HG03175 (cell line): ENCODE results near the gene ECI1.

Source experiments
- ATAC-seq: cut with Tn5 transposase; IDR thresholded peaks from one replicate; pipeline ENCODE4 v1.9.1; 2021; ENCODE audit warnings: mild to moderate bottlenecking, moderate library complexity; ENCODE audit not compliant: unreplicated experiment

The ECI1 gene

DNA sequence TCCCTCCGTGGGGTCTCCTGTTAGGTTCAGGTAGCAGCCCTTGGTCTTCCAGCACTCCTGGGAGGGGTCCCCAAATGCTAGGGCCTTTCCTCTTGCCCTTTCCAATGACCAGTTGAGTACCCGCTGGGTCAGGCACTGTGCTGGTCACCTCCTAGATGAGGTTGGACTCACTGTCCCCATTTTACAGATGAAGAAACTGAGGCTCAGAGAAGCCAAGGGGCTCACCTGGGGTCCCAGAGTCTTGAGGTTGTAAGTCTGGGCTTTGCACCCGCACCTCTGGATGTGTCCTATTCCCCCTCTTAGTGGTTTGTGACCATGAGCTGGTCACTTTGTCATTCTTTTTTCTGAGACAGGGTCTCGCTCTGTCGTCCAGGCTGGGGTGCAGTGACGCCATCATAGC, 53.6 kb downstream of the ECI1 start:
- ATAC-seq = no peak

DNA sequence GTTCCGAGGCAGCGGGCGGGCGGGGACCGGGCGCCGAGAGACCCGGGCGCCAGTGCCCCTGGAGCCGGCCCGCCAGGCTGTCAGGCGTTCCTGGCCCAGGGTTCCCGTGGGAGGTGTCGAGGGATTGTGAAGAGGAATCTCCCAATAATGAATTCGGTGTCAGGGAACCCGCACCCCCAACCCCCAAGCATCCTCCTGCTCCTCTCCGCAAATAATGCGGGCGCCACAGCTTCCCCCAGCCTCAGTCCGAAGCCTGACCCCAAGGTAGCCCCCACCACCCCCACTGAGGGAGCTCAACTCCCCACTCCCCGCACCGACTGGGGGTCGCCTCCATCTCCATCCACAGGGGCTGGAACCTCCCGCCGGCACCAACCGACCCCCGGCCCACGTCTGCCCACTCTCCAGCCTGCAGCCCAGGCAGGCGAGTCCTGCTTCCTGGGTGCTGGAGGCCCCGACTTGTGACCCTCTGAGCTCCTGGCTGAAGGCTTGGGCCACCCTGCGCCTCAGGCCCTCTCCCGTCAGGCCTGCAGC, 54.3 kb downstream of the ECI1 start:
- no peak for ATAC-seq

DNA sequence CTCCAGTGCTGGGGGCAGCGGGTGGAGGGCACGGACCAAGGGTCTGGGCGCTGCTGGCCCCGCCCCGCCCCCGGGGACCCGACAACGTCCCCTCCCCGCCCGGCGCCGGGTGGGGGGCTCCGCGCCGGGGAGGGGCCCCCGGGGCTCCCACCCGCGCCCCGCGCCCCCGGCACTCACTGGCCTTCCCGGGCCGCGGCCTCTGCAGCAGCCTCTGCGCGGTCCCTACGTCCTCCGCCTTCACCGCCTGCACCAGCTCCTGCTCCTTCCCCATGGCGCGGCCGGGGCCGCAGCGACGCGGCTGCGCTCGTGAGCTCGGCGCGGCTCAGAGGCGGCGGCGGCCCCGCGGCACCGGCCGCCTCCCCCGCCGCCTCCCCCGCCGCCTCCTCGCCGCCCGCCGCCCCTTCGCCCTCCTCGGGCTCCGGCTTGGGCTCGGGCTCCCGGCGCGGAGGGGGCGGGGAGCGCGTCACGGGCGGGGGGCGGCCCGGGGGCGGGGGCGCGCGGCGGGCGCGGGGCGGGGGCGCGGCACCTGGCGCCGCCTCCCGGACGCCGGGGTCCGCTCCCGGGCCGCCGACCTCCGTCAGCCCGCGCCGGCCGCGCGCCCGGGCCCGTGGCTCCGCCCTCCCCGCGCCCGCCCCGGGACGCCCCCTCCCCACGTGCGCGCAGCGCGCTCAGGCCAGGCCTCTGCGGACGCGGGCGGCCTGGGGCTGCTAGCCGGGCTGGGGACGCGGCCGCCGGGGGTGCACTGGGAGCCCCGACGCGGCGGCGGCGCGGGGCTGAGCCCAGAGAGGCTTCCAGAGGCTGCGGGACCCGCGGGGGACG, 55.0 kb downstream of the ECI1 start, which contains the start of gene CASKIN1:
Gene CASKIN1 (minus strand): TSS at position 444 of the 819 bp plus-strand sequence. CDS start 173 bp downstream, at position 271.
- ATAC-seq = no peak

DNA sequence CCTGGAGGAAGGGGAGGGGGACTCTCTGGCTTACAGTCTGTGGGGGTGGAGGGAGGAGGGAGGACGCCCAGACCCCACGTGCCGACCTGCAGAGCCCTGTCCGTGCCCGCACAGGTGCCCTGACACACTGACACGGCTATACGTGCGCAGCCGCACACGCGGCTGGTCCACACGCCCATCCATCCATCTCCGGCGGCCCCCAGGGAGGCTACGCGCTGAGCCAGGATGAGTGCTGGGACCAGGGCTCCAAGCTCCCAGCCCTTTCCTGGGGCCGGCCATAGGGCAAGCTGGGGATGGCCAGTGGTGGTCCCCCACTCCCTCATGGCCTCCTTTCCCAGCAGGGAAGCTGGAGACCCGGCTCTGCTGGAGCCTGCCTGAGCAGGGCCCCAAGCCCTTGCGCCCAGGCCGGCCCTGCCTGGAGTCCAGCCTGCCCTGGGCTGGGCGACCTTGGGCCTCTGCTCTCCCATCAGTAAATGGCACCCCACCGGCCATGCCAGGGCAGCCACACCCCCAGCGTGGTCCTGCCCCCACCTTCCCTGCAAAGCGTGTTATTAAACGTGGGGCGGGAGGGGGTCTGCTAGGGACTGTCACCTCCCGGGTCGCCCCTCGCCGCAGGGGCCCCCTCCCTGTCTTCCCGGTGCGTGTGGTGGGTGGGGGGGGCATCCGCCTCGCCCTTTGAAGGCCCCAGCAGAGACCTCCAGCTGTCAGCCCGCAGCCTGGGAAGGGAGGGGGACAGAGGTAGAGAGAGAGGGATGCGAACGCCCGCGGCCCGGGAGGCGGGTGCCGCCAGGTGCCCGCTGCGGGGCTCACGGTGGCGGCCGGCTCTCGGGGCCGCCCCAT, 55.8 kb downstream of the ECI1 start:
- ATAC-seq = no peak

DNA sequence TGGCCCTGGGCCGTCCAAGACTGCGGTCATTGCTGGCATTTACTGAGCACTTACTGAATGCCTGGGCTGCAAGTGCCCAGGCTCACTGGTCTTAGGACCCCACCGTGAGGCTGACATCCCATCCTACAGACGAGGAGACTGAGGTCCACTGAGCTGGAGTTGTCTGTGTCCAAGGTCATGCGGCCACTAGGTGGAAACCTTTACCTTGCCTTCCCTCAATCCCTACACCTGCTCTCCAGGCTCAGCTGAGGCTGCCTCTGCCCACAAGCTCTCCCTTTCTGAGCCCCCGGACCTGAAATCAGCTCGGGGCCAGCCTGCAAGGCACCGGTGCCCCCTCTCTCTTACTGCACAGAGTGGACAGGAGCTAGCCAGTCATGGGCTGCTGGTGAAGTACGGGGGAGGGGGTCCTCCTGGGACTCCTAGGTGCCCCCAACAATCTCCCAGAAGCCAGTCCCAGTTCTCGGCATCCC, 56.5 kb downstream of the ECI1 start:
- no peak for ATAC-seq

DNA sequence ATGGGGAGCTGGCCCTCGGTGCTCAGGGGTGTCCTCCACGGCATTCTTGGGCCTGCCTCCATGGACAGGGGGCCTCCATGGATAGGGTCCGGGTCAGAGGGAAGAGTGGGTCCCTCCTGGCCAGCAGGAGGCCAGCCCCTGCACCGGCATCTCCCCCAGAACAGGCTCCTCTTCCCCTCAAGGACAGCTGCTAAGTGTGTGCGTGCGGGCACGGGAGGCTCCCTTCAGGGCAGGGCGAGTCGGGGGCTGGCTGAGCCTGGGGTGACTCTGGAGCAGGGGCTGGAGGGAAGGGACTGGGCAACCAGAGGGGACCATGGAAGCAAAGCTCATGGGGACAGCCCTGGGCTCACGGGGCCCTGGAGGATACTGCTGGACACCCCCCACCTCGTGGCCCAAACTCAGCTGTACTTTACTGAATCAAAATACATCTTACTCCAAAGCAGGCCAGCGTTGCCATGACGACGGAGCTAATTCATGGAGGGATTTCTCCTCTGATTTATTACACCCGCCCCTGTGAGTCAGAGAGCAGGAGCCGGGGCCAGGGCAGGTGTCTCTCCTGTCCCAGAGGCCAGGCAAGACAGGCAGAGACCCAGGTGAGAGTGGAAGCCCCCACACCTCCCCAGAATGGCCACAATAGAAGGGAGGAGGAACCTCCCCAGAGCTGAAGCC, 57.1 kb downstream of the ECI1 start:
- ATAC-seq = no peak

DNA sequence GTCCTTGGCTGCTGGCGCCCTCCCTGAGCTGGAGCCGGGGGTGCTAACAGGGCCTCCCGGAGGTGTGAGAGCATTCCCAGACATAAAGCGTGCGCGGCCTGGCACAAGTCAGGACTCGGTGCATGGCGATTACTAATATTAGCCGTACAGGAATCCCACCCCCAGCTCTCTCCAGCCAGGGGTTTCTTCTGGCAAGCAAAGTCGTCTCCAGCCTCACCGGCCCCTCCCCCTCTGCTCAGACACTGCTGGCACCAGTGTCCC, 60.0 kb downstream of the ECI1 start:
- no peak for ATAC-seq

DNA sequence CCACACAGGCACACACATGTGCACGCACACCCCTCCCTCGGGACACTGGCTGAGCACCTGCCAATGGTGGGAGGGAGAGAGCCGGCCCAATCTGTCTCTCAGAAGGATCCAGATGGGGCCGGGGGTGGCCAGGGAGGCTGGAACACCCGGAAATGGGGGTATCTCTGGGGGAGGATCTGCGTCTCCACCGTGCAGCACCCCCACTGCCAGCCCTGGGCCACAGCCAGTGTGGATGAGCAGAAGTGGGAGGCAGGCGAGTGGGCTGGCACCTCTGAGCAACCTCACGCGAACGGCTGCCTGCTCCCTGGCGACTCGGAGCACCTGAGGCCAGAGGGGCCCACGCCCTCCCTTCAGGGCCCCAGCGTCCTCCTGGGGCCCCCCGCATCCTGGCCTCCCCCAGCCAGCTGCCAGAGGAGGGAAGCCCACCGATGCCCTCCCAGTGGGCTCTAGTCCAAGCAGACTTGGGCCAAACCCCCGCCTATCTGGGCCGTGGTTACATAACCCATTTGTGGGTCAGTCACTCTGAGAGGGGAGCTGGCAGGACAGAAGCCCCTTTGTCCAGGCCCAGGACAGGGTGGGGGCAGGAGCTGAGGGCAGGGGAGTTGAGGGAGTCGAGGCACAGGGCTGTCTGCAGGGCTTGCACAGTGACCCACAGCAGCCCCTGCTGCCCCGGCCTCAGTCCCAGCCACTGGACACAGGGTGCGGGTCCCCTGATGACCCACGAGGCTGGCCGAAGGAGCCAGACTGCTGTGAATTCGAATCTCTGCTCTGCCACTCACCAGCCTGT, 60.5 kb downstream of the ECI1 start:
- ATAC-seq = no peak

DNA sequence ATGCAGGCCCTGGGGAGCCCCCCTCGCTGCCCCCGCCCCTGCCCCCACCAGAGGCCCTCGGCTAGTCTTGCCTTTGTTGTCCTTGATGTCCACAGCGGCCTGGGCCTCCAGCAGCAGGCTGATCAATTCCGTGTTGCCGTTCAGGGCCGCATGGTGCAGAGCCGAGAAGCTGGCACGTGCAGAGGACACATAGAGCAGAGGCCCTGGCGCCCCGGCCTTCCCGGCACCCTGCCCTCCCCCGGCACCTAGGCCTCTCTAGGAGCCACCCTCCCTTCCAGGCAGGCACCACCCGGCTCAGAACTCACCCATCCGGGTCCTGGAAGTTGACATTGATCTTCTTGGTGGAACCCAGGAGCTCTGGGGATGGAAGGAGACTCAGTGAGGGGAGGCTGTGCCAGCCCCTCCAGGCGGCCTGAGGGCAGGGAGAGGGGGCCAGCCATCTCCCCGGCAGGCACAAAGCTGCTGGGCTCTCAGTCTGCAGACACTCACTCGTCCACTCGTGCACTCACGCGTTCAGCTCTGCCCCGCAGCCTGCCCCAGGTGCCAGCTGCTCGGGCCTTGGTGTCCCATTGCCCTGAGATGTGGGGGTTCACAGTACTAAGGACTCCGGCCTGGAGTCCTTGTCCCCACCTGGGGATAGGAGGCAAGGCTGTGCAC, 61.3 kb downstream of the ECI1 start:
- no peak for ATAC-seq
